Glomerular visceral epithelial cell (primary cell): ENCODE results near the gene TIMM8B.
"Not testable (repeated sequence)": the region's sequence is repeated elsewhere in the genome, so short reads cannot be mapped to it uniquely, and the experiment has no call there.

Source experiments
- DNase-seq: peaks from one replicate; pipeline ENCODE4 v3.0.0-alpha.2; 2016; ENCODE audit errors: extremely low spot score

The TIMM8B gene, protein sequence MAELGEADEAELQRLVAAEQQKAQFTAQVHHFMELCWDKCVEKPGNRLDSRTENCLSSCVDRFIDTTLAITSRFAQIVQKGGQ

DNA sequence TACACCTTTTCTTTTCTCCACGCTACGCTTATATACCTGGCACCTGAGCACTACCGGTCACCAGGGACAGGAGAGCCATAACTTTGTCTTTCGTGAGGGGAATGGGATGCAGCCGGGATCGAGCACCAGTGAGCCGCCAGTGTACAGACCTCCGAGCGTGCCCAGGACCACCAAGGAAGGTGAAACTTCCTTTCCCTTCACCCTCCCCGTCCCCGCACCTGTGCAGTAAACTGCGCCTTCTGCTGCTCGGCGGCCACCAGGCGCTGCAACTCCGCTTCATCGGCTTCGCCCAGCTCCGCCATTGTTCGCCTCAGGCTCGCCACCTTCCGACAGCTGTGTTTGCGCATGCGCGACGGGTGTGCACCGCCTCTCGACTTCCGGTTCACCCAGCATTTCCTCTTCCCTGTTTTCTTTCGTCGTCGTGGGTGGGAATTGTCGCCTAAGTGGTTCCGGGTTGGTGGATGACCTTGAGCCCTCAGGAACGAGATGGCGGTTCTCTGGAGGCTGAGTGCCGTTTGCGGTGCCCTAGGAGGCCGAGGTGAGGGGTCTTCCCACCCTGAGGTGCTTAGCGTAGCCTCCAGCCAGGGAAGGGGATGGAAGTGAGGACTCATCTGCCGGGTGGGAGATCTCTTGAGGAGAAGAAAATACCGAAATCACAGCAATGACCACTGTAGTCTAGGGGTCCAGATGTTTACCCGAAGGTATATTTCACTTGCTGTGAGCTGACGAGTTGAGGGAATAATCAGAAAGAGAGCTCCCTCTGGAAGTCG is at the start of gene TIMM8B, which contains the start of gene SDHD:
Gene TIMM8B, minus strand, starts transcription at position 335 of the 770 bp plus-strand sequence. Its CDS starts 33 bp downstream, at position 302.
Gene SDHD, plus strand, starts transcription at position 452 of the 770 bp plus-strand sequence. Its CDS starts 35 bp downstream, at position 487.
- peak; percentile 96 for DNase-seq

DNA sequence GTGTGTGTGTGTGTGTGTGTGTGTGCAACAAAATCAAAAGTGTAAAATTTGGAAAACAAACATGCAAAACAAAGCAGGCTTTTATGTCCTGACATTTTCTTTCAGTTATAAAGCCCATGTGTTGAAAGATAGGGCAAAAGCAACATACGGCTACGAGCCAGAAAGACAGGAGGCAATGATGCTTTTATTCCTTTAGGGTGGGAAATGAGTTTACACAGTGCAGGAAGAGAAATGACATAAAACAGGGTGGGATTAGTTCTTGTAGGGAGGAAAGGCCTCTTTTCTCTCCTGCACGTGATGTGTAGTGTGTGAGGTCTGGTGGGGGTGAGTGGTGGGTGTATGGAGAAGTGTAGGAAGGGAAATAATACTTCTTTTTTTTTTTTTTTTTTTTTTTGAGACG is 47.9 kb upstream of the TIMM8B start:
- DNase-seq = no peak

DNA sequence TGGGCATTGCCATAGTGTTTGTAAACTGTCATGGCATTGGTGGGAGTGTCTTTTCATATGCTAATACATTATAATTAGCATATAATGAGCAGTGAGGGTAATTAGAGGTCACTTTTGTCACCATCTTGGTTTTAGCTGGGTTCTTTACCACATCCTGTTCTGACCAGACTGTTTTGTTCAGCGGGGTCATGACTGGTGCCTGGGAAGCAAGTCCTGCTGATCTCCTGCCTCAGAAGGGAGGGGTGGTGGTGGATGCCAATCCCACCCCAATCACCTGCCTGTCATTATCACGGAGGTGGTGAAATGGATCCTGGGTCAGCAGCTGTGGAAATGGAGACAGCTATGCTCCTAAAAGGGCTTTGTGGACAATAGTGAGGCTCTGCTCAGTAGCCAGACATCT is 46.2 kb upstream of the TIMM8B start:
- no peak for DNase-seq

DNA sequence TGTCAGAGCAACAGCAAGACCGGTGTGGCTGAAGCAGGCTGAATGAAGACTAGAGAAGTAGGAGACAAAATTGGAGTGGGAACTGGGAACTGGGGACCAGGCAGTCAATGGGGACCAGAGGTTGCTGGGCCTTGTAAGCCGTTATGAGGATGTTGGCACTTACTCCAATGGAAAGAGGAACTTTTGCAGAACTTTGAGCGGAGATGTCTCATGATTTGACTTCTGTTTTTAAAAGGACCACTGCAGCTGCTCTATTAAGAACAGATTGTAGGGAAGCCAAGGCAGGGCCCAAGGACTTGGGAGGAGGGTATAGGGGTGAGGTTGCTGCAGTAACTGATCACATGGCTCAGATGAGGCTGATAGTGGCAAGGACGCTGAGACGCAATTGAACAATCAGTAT is 43.1 kb upstream of the TIMM8B start:
- no peak for DNase-seq

DNA sequence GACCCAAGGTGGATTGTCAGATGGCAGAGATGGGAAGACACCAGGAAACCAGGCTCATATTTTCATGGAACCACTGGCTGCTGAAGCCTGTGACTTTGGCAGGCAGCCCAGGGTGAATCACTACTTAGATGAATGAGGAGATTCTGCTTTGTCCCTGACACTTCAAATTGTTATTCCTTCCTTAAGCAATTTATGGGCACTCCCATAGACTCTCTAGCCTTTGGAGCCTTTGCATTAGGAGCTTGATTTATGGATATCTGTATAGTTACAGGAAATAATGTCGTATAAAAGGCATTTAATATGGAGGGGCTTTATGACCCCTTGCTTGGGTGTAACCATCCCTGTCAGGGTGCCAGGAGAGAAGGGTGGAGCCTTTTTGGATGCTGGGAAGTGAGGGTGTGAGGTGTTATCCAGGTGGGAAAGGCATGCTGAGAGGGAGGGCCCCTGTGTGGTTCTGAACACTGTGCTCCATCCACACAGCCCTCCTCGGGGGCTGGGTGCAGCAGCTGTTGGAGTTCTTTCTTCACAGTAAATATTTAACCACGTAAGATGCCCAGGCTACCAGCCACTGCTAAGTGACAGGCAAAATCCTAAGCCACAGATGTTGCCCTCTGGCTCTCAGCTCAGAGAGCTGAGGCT is 42.0 kb upstream of the TIMM8B start:
- peak; percentile 82 for DNase-seq

DNA sequence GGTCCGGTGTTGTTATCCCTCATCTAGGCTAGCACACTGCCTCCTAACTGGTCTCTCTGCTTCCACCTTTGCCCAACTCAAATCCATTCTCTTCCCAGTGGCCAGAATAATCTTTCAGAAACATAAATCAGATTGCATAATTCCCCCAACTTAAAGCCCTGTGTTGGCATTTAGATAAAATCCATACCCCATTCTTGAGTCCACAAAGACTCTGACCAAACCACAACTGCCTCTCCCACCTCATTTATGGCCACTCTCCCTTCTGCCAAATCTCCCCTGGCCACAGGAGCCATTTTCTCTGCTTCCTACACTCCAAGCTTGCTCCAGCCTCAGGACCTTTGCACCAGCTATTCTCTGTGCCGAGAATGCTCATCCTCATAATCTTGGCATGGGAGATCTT is 40.5 kb upstream of the TIMM8B start:
- DNase-seq = no peak

DNA sequence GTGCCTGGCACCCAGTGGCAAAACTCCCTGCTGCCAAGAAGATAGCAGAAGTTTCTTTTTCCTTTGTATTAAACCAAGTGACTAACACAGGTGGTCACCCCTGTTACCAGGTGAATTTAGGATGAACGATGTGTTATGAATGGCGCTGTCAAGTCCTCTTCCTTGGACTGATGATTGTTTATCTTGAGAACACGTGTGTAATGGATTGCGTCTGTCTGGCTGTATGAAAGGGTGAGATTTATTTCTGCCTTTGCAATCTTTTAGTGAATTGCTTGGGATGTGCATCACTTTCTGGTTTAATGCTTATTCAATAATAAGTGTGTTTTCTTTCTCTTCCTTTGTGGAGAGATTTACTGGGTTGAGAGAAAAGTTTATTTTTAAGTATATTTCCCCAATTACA is 36.6 kb upstream of the TIMM8B start:
- no peak for DNase-seq

DNA sequence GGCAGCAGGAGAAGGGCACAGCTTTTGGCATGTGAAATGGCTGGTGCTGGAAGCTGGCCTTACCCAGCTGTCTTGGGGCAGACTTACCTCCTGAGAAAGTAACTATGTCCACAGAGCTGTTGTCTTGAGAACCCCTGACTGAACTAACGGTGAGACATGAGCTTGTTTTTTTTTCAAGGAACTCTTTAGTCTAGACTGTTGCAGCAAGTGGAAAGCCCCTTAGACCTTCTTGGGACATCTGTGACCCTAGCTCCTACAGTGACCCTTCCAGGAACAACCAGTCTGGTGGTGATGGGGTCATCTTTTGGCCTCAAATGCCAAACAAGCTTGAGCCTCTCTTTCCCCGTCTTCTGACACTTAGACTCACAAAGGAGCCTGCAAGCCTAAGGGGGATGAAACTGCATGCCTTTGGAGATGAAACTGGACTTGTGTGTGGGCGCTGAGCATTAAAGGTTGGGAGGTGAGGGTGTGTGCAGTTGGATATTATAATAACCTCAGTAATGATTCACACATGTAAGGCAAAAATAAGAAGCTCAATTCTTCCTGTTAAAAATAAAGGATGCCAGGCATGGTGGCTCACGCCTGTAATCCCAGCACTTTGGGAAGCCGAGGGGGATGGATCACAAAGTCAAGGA is 35.5 kb upstream of the TIMM8B start:
- DNase-seq = no peak

DNA sequence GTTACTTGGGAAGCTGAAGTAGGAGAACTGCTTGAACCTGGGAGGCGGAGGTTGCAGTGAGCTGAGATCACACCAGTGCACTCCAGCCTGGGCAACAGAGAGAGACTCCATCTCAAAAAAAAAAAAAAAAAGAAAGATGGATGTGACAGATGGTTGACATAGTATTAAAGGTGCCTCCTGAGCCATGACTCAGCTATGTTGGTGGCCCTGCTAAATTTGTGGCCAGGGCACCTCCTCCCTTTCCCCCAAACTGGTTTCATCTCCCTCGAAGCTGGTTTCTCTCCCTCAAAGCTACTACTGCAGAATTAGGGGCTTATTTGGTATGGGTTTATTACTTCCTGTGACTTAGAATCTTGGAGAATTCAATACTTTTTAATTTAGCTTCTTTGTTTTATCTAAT is 31.6 kb upstream of the TIMM8B start:
- DNase-seq = no peak

DNA sequence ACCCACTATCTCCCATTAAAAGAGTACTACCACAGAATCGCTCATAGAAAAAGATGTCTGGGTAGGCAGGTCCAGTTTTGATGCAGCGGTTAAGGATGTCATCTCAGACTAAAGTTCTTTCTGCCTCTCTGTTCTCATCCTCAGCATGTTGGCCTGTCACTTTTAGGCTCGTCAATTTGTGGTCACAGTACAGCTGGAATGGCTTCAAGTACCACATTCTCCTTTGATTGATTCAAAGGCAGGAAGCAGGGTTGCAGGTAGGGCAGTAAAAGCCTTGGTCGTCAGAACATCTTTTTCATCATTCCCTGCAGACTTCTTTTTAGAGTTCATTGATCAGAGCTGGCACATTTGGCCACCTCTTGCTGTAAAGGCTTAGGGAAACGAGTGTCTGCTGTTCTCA is 28.8 kb upstream of the TIMM8B start:
- no peak for DNase-seq

DNA sequence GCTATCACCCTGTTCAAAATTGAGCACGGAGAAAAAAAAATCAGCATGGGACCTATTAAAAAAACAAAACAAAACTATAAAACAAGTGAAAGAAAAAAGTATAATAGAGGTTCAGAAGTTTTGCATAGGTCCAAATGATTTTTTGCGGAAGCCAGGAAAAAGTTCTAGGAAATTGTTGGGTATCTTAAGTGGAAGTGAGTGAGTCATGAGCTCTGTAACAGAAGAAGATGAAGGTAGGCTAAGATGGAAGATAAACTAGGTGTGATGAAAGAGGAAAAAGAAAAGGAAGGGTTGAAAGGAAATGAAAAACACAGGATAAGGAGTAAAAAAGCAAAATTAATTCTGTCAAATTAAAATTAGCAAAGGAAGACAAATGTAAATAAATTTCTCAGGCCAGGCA is 27.9 kb upstream of the TIMM8B start:
- no peak for DNase-seq

DNA sequence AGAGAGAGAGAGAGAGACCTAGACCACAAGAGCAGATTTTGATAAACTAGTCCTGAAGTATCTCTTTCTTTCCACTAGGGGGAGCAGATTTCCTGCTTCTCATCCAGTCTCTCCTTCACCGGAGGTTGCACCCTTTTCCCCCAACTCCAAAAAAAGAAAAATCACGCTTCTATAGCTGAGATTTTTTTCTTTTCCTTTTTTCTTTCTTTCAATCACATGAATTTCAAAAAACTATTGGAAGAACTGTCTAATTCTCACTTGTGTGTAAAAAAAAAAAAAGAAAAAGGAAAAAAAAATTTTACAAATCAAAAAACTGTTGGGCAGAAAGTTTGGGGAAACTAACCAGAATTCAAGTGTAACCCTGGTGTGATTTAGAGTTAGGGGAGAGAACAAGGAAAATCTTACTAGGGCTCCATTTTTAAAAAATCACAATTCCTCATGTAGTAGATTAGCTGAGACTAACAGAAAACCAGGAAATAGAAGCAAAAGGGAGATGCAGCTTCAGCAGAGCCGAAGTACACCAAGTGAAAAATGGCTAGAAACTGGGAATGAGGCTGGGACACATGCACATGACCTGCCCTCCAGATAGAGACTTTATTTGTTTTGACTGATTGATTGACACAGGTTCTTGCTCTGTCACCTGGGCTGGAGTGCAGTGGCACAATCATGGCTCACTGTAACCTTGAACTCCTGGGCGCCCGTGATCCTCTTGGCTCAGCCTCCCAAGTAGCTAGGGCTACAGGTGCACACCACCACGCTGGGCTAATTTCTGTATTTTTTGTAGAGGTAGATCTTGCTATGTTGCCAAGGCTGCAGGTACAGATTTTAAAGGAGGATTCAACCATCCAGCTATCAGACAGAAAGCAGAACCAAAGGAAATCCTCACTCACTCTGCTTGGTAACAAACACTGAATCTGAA is 27.2 kb upstream of the TIMM8B start:
- DNase-seq = peak; percentile 56

DNA sequence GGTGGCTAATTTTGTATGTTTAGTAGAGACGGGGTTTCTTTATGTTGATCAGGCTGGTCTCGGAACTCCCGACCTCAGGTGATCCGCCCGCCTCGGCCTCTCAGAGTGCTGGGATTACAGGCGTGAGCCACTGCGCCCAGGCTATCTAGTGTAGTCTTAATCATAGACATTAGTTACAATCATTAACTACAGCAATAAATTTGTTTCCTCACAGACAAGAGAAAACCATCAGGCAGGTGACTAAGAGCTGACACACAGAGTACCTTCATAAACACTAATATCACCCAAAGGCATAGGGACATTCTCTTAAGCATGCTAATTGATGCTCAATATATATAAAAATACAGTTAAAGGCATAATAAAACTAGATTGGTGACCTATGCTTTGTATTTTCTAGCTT is 19.5 kb upstream of the TIMM8B start:
- DNase-seq = peak; percentile 23

DNA sequence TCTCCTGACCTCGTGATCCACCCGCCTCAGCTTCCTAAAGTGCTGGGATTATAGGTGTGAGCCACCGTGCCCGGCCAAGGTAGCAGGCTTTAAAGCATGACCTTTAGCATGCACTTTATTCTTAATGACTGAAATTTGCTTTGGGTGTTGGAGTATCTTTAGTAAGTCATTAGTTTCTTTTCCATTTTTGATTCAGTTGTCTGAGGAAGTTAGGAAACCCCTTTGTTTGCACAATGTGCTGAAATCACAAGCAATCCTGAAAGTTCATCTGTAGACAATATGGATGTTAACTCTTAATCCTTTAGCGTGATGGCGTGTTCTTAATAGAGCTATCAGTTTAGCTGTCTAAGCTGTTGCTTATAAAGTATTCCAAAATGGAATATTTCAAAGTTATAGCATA is 16.9 kb upstream of the TIMM8B start:
- DNase-seq = no peak

DNA sequence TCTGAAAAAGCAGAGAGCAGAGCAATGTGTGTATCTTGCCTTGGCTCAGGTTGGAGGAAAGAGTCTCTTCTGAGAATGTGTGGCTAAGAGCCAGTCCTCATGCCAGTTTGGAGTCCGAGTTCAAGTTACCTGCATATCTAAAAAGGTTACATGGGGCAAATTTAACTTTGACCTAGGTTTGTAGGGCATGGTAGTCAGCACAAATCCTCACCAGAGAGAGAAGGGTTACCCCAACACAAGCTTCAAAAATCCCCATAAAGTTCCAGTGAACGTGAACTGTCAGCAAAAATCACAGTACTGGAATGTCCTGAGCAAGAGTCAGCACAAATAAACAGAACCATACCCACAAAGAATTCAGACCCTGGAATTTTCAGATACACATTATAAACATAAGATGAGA is 13.9 kb upstream of the TIMM8B start:
- no peak for DNase-seq

DNA sequence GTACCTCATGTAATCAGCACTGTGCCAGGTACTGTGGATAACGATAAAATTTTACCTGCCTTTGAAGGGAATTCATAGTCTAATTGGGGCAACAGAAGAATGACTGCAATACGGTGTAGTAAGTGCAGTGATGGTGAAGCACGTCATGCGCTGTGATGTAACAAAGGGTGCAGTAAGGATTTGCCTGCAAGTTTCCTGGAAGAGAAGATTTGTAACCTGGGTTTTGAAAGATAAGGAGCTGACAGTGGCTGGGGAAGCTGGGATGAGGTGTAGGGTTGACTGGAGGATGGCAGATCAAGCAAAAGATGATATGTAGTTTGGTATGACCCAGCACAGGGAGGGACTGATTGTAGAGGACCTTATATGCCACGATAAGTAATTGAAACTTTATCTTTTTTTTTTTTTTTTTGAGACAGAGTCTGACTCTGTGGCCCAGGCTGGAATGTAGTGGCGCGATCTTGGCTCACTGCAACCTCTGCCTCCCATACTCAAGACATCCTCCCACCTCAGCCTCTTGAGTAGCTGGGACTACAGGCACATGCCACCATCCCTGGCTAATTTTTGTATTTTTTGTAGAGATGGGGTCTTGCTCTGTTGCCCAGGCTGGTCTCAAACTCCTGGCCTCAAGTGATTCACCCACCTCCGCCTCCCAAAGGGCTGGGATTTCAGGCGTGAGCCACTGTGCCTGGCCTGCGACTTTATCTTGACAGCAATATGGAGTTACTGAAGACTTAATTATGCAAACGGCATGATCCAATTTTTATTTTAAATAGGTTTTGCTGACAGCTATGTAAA is 11.4 kb upstream of the TIMM8B start:
- DNase-seq = no peak

DNA sequence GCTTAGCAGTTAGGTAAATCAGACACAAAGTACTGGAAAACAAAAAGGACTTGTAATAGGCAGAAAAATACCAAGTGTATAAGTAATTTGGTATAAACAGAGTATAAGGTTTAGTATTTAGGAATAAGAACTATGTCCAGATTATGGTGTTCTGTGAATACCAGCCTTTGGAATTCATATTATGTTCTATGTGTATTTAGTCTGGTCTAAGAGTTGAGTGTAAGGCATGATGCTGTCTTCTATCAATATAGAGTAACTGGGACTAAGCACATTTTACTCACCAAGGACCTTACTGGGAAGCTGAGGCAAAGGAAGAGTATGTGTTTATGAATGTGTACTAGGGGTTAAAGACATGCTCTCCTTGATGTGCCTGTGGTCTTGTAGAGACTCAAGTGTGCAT is 9.6 kb upstream of the TIMM8B start:
- DNase-seq = no peak

DNA sequence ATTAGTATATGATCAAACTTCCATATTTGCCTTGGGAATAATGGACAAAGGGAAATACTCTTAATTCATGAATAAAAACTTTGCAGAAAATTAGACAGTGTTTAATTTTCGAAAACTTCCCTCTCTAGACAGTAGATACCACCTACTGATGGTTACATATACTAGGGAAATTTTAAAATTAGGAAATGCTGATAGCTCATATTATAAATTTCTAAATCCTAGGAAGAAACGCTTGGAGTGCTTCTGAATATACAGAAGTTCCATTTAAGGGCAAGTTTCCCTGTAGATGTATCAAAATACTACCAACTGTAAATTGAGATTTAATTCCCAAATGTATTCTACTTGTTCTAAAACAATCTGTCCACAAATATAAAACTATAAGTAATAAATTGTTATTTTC is 8.7 kb upstream of the TIMM8B start:
- not testable (repeated sequence) for DNase-seq

DNA sequence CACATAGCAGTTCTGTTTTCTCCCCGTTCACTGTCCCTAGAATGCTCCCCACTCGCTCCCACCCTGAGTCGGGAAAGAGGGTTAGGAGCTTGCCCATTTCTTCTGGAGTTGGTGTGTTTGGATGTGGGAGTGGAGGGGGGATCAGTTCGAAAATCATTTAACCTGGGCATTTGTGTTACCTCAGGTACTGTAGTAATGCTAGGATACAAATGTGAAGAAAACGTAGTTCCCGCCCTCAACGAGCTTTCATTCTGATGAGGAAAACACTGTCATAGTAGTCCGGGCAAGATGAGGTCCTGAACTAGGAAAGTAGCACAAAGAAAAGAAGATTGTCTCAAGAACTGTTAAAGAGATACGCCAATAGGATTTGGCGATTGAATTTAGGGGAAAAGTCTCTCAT is 656 bp upstream of the TIMM8B start:
- no peak for DNase-seq

DNA sequence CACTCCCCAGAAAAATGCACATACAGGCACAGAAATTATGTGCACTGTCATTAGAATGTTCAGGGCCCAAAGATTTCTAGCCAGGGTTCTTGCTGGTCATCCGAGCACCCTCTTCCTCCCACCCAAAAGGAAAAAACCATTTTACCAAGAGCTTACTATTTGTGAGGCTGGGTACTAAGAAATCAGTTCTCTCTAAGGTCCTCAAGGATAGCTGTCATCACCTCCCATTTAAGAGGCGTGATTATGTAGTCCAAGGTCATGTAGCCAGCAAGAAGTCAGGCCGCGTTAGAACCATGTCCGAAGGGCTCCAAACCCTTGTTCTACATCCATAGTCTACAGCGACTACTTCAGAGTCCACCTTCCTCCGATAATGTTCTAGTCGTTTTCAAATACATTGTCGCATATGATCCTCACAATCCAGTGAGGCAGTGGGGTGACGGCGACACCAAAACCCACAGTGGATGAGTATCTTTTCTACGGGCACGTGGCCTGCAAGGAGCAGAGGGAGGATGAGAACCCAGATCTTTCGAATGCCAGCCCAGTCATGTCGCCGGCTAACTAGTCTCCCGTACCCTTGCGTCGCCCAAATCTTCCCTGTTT is 634 bp downstream of the TIMM8B start:
- DNase-seq = peak; percentile 27
